SK-N-DZ (cell line): Measurements from ENCODE around the gene IGSF9B.

Experiments
- DNase-seq: peaks from one replicate; pipeline ENCODE4 v3.0.0-alpha.2; 2015; ENCODE audit warnings: low spot score

Gene IGSF9B

DNA sequence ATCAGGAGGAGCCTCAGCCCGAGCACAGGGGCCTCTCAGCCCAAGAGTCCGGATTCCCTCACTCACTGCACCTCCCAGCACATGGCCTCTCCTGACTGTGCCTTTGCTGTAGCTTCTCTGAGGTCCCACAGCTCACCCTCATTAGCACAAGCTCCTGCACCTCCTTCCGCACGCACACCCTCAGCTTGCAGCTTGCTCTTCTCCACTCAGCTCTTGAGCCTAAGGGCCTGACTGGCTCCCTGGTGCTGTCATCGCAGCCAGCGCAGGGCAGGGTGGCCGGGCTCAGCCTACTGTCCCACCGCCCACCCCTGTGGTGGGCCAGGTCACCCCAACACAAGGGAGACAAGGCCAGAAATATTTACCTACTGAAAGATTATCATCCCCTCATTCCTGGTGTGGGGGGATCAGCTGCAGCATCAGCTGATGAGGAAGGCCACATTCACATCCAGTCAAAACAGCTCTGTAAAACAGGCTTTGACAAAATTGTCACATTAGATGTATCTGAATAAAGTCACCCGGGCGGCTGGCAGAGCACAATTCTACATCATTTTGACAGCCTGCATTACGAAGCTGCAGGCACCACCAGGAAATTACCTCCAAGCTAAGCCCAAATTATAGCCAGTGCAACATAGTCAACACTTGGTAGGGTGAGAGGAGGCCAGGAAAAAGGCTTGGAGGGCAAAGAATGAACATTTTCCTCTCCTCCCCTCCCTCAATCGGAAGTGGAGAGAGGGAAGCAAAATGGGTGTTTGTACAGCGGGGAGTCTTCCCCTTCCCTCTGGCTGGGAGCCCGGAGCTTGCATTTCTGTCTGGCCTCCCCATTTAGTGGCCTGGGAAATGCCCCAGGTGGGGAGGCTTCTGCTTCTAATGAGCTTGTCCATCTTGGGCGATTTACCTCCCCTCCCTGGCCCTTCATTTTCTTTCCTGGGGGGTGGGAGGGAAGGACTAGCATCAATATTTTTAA is 29.5 kb upstream of the IGSF9B start:
- DNase-seq: no peak

DNA sequence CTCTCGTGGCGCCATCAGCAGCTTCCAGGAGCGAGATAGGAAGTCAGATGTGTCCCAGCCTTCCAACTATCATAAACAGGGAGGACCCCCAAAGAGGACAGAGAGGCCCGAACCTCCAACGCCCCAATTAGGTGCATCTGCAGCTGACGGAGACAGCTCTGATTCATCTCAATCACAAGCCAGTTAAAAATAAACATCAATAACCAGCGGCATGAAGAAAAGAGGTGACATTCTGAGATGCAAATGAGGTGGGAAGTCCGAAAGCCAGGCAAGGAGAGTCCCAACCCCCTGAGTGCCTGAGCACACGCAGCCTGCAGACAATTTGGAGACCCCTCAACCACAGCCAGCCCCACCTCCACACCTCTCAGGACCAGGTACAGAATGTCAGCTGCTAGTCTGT is 28.1 kb upstream of the IGSF9B start:
- DNase-seq: no peak

DNA sequence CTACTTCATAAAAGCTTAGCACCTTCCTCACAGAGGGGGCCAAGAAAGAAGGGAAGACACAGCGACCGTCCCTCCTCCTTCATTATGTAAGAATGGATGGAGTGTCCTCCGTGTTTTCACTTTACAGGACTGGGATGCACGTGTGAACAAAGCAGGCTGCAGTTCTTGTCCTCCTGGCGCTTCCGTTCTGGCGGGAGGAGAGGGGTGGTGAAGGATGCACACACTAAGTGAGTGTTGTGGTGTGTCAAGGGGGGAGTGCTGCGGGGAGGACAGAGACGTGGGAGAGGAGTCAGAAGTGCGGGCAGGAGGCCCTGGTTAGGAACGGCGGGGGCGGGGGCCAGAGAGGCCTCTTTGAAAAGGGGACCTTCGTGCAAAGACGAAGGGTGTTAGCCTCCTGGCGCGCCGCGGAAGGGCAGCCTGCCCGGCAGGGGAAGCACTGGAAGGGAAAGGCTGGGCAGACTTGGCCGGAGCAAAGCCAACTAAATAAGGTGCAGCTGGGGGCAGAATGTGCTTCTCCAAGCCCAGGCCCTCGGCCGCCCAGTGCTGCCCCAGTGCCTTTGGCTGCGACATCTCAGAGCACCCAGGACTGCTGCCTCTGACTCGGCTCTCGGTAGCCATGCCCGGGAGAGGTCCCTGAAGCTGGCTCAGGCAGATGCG is 27.0 kb upstream of the IGSF9B start:
- no peak for DNase-seq

DNA sequence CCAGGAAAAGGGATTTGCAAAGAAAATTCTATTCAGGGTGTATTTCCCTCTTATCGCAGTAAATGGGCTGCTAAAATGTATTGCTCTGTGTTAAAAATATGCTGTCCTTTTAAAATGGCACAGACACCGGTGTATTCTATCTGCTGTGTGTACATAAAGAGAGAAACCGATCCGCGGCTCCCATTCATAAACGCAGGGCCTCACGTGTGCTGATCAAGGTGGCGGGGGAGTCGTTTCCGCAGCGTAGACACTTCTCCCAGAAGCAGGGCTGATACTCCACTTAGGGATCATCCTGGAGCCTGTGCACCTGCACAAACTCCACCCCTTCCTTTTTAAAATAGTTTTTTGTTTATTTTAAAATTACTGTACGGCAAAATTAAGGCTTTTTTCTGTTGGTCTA is 26.1 kb upstream of the IGSF9B start:
- DNase-seq: no peak

DNA sequence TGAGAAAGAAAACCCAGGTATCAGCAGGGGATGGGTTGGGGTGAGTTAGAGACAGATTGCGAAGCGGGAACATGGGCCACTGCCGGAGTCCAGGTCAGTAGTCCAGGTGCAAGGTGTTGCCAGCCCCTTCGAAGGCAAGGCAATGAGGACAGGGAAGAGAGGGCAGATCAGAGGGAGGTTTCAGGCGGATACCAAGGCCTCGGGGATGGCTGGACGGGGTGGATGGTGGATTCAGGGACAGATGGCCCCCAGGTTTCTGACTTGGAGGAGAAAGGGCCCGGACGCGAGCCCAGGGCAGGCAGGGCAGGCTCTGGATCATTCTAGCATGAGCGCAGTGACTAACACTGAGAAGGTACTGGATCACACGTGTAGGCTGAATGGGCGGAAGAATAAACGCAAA is 25.4 kb upstream of the IGSF9B start:
- DNase-seq: no peak

DNA sequence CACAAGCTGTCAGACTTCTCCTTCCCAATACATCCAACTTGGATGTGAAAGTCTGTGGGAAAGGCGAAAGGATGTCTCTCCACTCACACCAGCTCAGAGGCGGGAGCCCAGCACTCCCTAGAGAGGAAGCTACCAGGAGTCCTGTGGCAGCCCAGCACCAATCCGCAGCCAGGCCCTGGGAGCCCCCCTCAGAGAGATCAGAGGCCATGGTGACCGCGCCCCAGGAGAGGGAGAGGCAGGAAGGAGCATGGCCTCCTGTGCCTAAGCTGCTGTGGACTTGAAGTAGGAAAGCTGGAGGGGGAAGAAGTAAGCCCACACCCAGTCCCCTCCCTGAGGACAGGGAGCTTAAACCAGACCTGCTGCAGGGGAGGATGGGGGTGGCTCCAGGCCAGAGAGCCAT is 24.4 kb upstream of the IGSF9B start:
- no peak for DNase-seq

DNA sequence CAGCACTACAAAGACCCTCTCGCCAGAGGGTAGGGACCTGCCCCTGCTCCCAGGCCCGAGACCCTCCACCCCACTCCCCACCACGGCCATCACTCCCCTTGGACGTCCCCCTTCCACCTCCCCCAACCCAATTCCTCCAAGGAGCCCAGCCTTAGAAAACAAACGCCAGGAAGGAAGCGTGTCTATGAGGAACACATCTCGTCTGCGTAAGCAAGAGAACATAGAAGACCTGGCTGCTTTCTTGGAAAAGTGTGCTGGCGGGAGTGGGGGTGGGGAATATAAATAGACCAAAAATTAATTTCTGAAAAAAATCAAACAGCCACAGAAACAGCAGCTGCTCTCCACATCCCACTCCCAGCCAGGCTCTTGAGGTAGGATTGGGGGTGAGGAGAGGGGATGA is 23.9 kb upstream of the IGSF9B start:
- no peak for DNase-seq

DNA sequence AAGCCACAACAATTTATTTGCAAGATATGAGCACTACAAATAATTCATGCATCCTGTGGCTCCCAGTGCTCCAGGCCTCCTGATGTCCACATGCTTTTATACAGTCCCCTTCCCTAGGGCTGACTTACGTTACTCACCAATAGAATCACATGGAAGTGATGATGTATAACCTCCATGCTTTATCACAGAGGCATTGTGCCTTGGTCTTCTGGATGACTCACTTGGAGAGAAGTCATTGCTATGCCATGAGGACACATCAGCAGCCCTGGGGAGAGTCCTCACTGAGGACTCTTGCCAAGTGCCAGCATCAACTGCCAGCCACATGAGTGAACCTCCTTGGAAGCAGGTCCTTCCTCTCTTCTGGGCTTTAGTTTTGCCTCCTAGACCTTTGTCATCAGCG is 22.0 kb upstream of the IGSF9B start:
- no peak for DNase-seq

DNA sequence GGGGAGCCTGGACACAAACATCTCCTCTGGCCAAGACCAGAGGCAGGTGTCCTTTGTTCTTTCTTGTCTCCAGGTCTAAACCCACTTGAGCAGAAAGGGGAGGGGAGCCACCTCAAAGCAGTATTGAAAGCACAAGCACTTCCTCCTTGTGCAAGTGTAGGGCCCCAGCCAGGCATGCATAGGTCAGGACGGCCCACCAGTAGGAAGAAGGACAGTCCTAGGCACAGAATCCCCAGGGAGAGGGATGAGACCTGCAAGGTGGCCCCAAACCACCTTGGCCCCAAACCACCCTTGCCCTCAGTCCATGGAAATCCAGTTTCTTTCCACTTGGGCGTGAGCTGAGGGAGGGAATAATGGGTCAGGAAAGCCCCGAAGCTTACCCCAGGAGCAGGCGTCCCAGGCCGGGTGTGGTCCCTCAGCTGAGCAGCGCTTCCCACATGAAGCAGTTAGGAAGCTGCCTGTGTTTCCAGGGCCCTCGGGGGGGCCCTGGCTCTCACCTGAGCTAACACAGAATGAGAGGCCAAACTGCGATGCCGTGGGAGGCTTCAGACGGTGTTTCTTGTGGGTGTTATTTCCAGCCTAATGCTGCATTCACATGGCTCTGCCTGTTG is 20.4 kb upstream of the IGSF9B start:
- no peak for DNase-seq

DNA sequence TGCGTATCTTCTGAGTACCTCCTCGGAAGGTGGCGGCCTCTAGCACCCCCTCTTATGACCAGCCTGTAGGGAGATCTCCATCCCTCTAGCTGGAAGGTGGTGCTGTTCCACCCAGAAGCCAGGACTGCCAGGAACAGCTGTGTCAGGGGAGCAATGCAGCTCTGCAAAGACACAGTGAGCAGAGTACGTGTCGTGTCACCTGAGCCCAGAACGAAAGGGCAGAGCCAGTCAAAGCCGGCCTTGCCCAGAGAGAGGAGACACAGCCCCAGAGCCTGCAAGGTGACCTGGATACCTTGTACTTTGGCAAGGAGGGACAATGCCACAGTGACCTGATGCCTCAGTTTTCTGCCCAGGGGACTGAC is 18.7 kb upstream of the IGSF9B start:
- no peak for DNase-seq

DNA sequence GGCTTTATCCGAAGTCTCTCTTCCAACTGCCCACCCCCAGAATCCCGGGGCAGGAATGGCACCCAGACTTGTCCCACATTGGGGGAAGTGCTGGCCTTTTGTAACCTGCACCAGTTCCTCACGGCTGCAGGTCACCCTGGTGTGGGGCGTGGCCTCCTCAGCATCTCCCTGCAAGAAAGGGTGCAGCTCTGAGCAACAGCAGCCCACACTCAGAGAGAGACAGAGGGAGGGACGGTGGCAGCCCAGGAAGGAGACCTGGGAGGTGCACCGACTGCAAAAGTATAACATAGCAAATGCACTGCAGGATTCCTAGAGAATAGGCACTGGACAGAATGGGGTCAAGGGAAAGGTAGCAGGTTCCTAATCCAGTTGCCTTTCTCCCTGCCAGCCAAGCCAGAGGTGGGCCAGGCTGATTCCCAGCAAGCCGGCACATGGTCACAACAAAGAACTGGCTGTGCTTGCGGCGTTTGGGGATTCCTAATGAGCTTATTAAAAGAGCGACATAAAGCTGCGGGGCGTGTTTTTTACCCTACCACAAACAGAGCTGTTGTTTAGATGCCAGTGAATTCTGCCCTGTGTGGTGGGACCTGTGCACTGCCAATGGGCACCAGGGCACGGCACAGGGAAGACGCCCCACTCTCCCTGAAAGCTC is 18.2 kb upstream of the IGSF9B start:
- no peak for DNase-seq

DNA sequence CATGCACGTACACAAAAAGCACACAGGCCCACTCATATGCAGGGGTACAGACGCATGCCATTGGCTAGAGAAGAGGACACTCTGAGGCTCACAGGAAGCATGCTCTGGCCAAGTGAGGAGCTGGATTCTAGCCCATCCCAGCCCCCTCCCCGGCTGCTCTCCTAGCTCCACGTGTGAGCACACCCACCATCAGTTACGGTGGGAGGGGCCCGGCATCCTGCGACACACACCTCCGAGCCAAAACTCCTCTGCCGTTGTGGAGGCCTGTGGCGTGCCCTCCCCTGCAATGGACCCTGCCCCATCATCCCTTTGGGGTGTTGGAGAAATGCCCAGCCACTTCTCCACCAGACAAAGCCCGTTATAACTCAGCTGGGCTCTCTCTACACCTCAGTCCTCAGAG is 15.1 kb upstream of the IGSF9B start:
- DNase-seq: no peak

DNA sequence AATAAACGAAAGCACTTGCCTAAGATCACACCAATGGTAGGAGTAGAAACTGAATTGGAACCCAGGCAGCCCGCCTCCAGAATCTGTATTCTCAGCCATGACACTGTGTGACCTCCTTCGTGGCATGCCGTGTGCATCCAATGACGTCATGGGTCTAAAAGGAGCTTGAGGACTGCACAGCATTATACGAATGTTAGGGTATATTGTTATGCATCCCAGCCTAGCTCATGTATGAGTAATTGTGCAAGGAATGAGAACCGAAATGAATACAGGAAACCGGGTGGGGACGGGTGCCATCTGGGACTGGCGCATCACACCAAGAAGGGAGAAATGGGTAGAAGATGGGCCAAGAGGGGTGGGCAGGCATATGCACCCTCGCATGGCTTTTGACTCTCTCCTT is 12.3 kb upstream of the IGSF9B start:
- DNase-seq: no peak

DNA sequence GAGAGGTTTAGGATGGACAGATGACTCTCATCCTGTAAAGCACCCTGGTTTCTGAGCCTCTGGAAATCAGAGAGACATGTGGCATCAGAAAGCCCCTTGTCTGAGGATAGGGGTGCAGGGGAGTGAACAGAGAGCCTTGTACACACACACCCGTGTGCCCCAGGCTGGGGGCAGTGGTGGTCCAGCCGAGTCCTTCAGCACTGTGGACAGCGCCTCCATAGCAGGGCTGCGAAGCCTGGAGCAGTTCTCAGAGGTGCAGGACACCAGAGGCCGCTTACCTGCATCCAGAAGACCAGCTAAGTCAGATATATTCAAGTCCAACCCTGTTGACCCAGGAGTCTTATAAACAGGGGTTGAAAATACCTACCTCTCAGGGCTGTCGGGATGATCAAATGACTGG is 11.5 kb upstream of the IGSF9B start:
- DNase-seq: no peak

DNA sequence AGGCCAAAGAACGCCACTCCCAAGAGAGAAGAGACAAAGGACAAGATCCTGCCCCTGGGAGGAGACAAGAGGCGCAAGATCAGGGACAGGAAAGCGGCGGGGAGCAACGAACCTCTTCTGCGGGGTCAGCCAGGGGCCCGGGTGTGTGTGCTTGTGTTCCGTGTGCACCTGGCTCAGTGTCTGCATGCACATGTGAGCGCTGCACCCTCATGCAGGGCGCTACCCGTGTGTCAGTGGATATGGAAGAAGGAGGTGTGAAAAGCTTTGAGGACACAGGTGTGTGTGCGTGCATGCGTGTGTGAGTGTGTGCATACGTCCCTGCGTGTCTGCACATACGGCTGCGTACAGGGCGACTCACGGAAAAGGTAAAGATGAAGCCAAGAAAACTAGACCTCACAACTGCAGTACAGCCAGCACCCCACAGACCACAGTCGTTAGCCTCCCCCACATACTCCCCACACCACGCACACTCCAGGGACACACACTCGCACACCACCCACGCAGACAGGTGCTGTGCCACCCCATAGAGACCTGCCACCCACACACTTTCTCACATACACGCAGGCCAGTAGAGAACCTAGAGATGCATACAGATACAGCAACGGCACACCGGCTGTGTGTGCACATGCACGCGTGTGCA is 11.0 kb upstream of the IGSF9B start:
- DNase-seq: no peak

DNA sequence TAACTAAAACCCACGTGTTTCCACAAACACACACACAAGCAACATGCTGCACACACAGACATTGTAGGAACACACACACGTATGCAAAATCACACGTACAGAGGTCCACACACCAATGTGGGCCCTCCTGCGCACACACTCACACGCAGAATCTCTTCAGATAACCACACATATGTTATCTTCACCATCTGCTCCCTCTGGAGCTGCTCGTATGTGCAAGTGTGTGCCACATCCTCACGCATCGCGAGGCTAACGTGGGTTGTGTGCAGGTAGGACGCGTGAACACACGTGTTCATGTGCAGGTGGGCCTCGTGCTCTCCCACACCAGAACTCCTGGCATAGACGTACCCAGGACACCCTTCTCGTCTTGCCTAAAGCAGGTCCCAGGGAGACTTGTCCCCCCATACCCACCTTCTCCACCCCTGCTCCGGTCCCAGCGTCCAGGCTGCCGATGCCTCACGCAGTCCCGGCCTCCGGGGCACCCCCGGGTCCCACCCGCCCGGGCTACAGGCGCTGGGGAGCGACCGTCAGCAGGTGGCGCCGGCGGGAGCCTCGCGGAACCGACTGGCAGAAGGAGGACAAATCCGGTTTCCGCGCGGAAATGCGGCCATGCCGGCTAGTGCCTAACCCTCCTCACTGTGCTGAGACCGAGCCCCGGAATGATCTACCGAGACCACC is 10.3 kb upstream of the IGSF9B start:
- DNase-seq: no peak

DNA sequence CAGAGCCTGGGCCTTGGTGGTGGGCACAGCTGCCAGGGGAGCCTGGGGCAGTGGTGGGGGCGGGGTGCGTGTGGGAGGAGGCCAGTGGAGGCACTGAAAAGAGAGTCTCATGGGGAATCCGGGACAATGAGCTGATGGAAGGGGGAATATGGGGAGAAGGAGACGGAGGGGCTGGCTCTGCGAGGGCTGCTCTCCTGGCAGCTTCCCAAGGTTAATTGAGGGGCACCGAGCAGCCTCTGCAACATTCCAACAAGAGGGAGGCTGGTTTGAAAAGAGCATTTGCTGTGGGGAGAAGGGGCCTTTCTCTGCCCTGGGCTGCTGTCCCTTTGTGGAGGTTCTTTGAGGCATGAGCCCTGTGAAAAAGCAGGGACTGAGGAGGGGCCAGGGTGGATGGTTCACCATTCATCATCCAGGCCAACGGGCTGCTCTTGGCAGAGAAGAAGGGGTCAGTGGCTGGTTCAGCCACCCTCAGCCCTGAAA is 9.4 kb upstream of the IGSF9B start:
- DNase-seq: no peak

DNA sequence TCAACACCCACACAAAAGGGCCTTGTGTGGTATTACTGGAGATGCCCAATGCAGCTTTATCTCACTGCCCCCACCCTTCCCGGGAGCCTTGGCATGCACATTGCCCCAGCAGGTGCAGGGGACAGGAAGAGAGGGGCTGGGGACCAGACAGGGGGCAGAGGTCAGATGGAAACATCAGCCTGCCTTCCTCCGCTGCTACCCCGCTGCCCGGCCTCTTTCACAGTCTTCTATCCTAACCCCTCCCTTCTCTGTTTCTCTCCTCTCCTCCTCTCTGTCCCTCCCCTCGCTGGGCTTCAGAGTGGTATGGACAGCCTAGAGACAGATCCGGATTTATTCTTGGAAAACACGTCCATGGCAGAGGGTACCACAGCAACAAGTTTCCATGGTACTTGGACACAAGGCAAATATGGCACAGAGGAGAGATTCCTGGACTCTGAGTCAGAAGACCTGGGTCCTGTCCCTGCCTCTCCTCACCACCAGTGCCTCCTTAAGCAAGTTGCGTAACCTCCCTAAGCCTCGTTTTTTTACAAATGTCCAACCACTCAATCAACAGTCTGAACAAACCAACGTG is 8.3 kb upstream of the IGSF9B start:
- no peak for DNase-seq

DNA sequence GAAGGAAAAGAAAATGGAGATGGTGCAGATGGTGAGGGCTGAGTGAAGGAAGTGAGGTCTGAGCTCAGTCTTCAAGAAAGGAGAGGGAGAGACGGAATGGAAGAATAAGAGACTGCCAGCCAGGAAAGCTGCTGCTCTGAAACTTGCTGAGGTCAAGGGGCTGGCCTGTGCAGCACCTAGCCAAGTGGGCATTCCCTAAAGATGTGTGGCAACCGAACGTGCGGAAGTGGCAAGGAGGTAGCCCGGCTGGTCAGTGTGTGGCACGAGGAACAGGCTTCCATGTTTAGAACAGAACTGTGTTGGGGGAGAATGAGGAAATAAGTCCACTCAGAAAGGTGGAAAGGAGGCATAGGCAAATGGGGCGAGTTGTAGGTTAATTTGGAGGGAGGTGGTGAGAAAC is 7.6 kb upstream of the IGSF9B start:
- DNase-seq: no peak

DNA sequence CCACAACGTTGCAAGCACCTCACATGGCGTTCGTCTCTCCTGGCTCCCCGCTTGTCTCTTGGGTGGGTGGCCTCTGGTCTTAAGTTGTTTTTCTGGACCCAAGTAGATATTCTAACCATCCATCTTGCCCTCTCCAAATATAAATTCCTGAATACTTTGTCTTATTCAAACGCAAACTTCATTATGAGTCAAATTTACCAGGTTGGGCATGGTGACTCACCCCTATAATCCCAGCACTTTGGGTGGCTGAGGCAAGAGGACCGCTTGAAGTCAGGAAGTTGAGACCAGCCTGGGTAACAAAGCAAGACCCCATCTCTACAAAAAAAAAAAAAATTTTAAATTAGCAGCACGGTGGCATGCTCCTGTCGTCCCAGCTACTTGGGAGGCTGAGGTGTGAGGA is 5.1 kb upstream of the IGSF9B start:
- no peak for DNase-seq

DNA sequence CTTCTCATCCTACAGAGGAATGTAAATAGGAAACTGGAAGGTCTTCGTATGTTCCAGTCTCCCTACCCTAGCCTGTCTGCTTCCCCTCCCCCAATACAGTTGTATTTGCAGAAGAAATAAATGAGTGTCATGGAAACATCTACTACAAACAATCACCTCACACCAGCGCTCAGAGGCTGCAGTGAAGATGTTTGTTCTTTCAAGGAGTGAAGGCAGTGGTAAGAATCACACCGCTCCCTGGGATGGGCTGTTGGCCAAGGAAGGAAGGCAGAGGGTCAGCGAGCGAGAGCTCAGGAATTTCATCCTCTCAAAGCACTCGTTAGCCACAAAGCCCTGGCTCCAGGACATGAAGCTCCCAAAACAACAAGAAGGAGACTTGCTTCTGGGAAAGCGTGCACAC is 1.1 kb upstream of the IGSF9B start:
- no peak for DNase-seq
